ENCODE measurements around the gene ZNF496. TPM values are rescaled to one million over a fixed set of nuclear protein-coding genes. Genes with fewer than 3 reads are reported as not detected.

ZNF496 gene
- total and polyA plus RNA-seq, 2 of the 13 experiments (the other 11 are each of a cell fraction or from before 2014, with no cell fraction given): 14.8 to 18.6 TPM

DNA sequence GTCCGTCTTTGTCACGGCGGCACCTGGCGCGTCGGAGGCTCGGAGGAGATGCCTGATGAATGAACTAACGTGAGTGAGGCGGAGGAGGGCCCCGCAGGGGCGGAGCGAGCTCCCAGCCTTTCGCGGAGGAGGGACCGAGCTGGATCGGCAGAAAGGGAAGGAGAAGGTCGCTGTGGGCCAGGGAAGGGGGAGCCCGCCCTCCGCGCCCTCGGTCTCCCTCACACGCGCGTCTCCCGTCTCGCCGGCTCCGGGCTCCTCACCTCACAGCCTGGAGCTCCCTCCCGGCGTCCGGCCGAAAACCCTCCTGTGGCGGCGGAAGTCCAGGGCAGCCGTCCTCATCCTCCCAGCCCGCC, 519 bp downstream of the ZNF496 start (continued):
- no peak for TF ChIP-seq PHF21A (CRISPR knock-in tag; IDR thresholded peaks at IDR 0.05)
- TF ChIP-seq ZIK1 (CRISPR knock-in tag; IDR thresholded peaks at IDR 0.05; ENCODE audit: borderline replicate concordance, low read depth): no peak
- no peak for TF ChIP-seq HNRNPL (IDR thresholded peaks at IDR 0.05; ENCODE audit: low read depth, low read length)
- TF ChIP-seq CC2D1A (CRISPR knock-in tag; IDR thresholded peaks at IDR 0.05): no peak
- TF ChIP-seq NKX3-1 (CRISPR knock-in tag; IDR thresholded peaks at IDR 0.05): 0 out of 2 replicates have a peak, but pooled peaks have one; percentile 49
- no peak for TF ChIP-seq ZBTB26 (CRISPR knock-in tag; IDR thresholded peaks at IDR 0.05; ENCODE audit: borderline replicate concordance)
- TF ChIP-seq SMAD3 (CRISPR knock-in tag; IDR thresholded peaks at IDR 0.05): no peak
- 0 out of 4 replicates have a peak, but pooled peaks of 1 of the 2 experiments have one; percentile 0 for TF ChIP-seq ATF4 (CRISPR knock-in tag; IDR thresholded peaks at IDR 0.05)
- no peak for TF ChIP-seq MXD4 (CRISPR knock-in tag; IDR thresholded peaks at IDR 0.05)
- no peak for TF ChIP-seq ZNF839 (CRISPR knock-in tag; IDR thresholded peaks at IDR 0.05; ENCODE audit: borderline replicate concordance)
- TF ChIP-seq, protein P1, sequence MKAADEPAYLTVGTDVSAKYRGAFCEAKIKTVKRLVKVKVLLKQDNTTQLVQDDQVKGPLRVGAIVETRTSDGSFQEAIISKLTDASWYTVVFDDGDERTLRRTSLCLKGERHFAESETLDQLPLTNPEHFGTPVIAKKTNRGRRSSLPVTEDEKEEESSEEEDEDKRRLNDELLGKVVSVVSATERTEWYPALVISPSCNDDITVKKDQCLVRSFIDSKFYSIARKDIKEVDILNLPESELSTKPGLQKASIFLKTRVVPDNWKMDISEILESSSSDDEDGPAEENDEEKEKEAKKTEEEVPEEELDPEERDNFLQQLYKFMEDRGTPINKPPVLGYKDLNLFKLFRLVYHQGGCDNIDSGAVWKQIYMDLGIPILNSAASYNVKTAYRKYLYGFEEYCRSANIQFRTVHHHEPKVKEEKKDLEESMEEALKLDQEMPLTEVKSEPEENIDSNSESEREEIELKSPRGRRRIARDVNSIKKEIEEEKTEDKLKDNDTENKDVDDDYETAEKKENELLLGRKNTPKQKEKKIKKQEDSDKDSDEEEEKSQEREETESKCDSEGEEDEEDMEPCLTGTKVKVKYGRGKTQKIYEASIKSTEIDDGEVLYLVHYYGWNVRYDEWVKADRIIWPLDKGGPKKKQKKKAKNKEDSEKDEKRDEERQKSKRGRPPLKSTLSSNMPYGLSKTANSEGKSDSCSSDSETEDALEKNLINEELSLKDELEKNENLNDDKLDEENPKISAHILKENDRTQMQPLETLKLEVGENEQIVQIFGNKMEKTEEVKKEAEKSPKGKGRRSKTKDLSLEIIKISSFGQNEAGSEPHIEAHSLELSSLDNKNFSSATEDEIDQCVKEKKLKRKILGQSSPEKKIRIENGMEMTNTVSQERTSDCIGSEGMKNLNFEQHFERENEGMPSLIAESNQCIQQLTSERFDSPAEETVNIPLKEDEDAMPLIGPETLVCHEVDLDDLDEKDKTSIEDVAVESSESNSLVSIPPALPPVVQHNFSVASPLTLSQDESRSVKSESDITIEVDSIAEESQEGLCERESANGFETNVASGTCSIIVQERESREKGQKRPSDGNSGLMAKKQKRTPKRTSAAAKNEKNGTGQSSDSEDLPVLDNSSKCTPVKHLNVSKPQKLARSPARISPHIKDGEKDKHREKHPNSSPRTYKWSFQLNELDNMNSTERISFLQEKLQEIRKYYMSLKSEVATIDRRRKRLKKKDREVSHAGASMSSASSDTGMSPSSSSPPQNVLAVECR (CRISPR knock-in tag; IDR thresholded peaks at IDR 0.05; ENCODE audit: borderline replicate concordance): no peak; the same call in 1 of the 2 replicates
- TF ChIP-seq ZNF781 (CRISPR knock-in tag; IDR thresholded peaks at IDR 0.05; ENCODE audit: borderline replicate concordance, not compliant biosample characterization): no peak
- TF ChIP-seq ZNF407 (CRISPR knock-in tag; IDR thresholded peaks at IDR 0.05; ENCODE audit: not compliant biosample characterization): peak; percentile 41
